GM12878 (cell line): ENCODE measurements around the gene AAMP. TPM values are rescaled to one million over a fixed set of nuclear protein-coding genes. Genes with fewer than 3 reads are reported as not detected.

ENCODE experiments used
- ATAC-seq: fragments of 200-7000 bp; cut with Tn5 transposase; 3 replicates; pipeline ENCODE4 v1.9.1; 2020; ENCODE audit warnings: mild to moderate bottlenecking, moderate library complexity
- Bru-seq: library from RNA; stranded (reverse); fragments of 400-500 nt; gene quantifications from one replicate; lab custom pipeline; 2021; lab: Mats Ljungman, UMichigan
- BruChase-seq, 2 experiments: library from RNA; stranded (reverse); fragments of 400-500 nt; gene quantifications; one replicate each; lab custom pipeline; 2021; lab: Mats Ljungman, UMichigan
- BruUV-seq: library from RNA; stranded (reverse); fragments of 400-500 nt; replicated peaks from 2 replicates; lab custom pipeline; 2021; lab: Mats Ljungman, UMichigan
- CTCF ChIA-PET: fragments of 300-600 bp; sonication (Branson Sonifier 250); formaldehyde crosslinking; extraction: SDS; loops from one replicate; lab custom pipeline; 2021; ENCODE audit warnings: inconsistent platforms; lab: Yijun Ruan, JAX
- POLR2A ChIA-PET: fragments of 350-600 bp; formaldehyde crosslinking; extraction: SDS; loops from one replicate; lab custom pipeline; 2021; ENCODE audit warnings: inconsistent platforms; lab: Charles Lee
- RAD21 ChIA-PET: fragments of 300-600 bp; sonication (Branson Sonifier 250); formaldehyde crosslinking; loops from one replicate; lab custom pipeline; 2023; ENCODE audit warnings: antibody characterized with exemption; ENCODE audit not compliant: unreplicated experiment; lab: Charles Lee
- SMC1A ChIA-PET: fragments of 300-600 bp; sonication (Branson Sonifier 250); formaldehyde crosslinking; loops from one replicate; lab custom pipeline; 2023; ENCODE audit not compliant: unreplicated experiment, uncharacterized antibody; lab: Charles Lee
- DNase-seq: peaks from one replicate; pipeline ENCODE4 v3.0.0-alpha.2; 2011; ENCODE audit warnings: low read depth, low spot score
- FAIRE-seq: peaks from 3 replicates; lab custom pipeline; 2011; peaks lifted over from hg19 to GRCh38; lab: Jason Lieb, UNC
- H2AFZ ChIP-seq: 2 replicates; pipeline ENCODE4 v1.6.0; 2011; ENCODE audit warnings: low read depth, low read length, control low read depth; ENCODE audit not compliant: control insufficient read depth
- H3K27ac ChIP-seq: 2 replicates; pipeline ENCODE4 v1.5.1; 2011; ENCODE audit warnings: control low read depth; ENCODE audit not compliant: control insufficient read depth, insufficient read depth
- H3K27me3 ChIP-seq, 2 experiments: replicated peaks in 1 of 2; 2 replicates each; pipeline versions ENCODE4 v1.6.0 to v1.6.1; 2011; ENCODE audit warnings: low read length in 1 of 2; ENCODE audit not compliant: control insufficient read depth in 2 of 2, insufficient read depth in 2 of 2
- H3K36me3 ChIP-seq, 2 experiments: 2 replicates each; pipeline ENCODE4 v1.5.1; 2011; ENCODE audit warnings: low read length in 1 of 2; ENCODE audit not compliant: control insufficient read depth in 2 of 2, insufficient read depth in 2 of 2
- H3K4me1 ChIP-seq: 2 replicates; pipeline ENCODE4 v1.6.1; 2011; ENCODE audit warnings: mild to moderate bottlenecking, low read length, moderate library complexity, mixed read lengths; ENCODE audit not compliant: control insufficient read depth, insufficient read depth
- H3K4me2 ChIP-seq: 2 replicates; pipeline ENCODE4 v1.6.0; 2011; ENCODE audit warnings: control low read depth; ENCODE audit not compliant: control insufficient read depth, insufficient read depth
- H3K4me3 ChIP-seq: fragments of 200-600 bp; sonication (generic); 2 replicates; pipeline ENCODE4 v1.5.1; 2016
- H3K79me2 ChIP-seq: 2 replicates; pipeline ENCODE4 v1.6.0; 2011; ENCODE audit warnings: low read length; ENCODE audit not compliant: control insufficient read depth, insufficient read depth
- H3K9ac ChIP-seq: 2 replicates; pipeline ENCODE4 v1.8.0; 2011; ENCODE audit warnings: low read length, control low read depth, mixed read lengths; ENCODE audit not compliant: control insufficient read depth, insufficient read depth
- H3K9me3 ChIP-seq: replicated peaks from 3 replicates; pipeline ENCODE4 v1.5.1; 2011; ENCODE audit warnings: mild to moderate bottlenecking, low read length; ENCODE audit not compliant: control insufficient read depth, insufficient read depth
- H4K20me1 ChIP-seq: 2 replicates; pipeline ENCODE4 v1.6.0; 2011; ENCODE audit not compliant: control insufficient read depth, insufficient read depth
- BACH1 ChIP-seq: fragments of 450-650 bp; IDR thresholded peaks from 2 replicates; pipeline ENCODE4 v1.6.1; 2017; ENCODE audit warnings: mild to moderate bottlenecking, borderline replicate concordance
- EGR1 ChIP-seq, 2 experiments: IDR thresholded peaks; 1 replicate in 1 of 2; 2 replicates in 1 of 2; pipeline ENCODE4 v1.6.1; 2011 to 2012; ENCODE audit warnings: low read depth in 2 of 2, low read length in 2 of 2, borderline replicate concordance in 1 of 2, mild to moderate bottlenecking in 1 of 2, moderate library complexity in 1 of 2
- GATAD2B ChIP-seq: fragments of 450-650 bp; conservative IDR thresholded peaks from 2 replicates; pipeline ENCODE4 v1.6.1; 2017; ENCODE audit warnings: low read depth, mild to moderate bottlenecking, moderate library complexity
- NFXL1 ChIP-seq: fragments of 450-650 bp; IDR thresholded peaks from 2 replicates; pipeline ENCODE4 v1.6.1; 2017; ENCODE audit warnings: antibody characterized with exemption, mild to moderate bottlenecking, borderline replicate concordance
- POU2F2 ChIP-seq: IDR thresholded peaks from 3 replicates; pipeline ENCODE4 v1.6.1; 2011; ENCODE audit warnings: low read depth, mild to moderate bottlenecking, low read length, borderline replicate concordance
- SMC3 ChIP-seq: IDR thresholded peaks from 2 replicates; pipeline ENCODE4 v1.6.1; 2011; ENCODE audit warnings: low read length, improper control_type of control experiment, borderline replicate concordance
- SREBF2 ChIP-seq: IDR thresholded peaks from 2 replicates; pipeline ENCODE4 v1.6.1; 2012; ENCODE audit warnings: mild to moderate bottlenecking, low read length
- YBX1 ChIP-seq: fragments of 450-650 bp; IDR thresholded peaks from 2 replicates; pipeline ENCODE4 v1.6.1; 2016; ENCODE audit warnings: antibody characterized with exemption
- WGBS: methylation state at CpG from one replicate; pipeline ENCODE4 v1.1.6; 2016; ENCODE audit warnings: low lambda C conversion rate; ENCODE audit not compliant: insufficient replicate concordance, insufficient coverage; ENCODE audit errors: missing lambda C conversion rate; 5-methylcytosine and 5-hydroxymethylcytosine counted together
- in situ Hi-C: fragments of 300-500 bp; cut with MboI; formaldehyde crosslinking; loops from 9 replicates; pipeline ENCODE4 v1.14.3; 2018; ENCODE audit warnings: mixed read lengths
- intact Hi-C: fragments of 100-400 bp; cut with micrococcal nuclease; formaldehyde crosslinking; loops from one replicate; pipeline ENCODE4 v1.14.2; 2022; ENCODE audit not compliant: unreplicated experiment
- long read RNA-seq, 2 experiments: library from polyadenylated mRNA; unstranded; transcript quantifications; one replicate each; pipeline ENCODE4 v2.0.0, GENCODE V29; 2019 to 2020
- polyA minus RNA-seq, 3 experiments: library from RNA; depleted of rRNA, polyadenylated mRNA; stranded (reverse); fragments of >200 nt; gene quantifications; 2 replicates each; pipeline ENCODE4 v1.2.3, GENCODE V29; 2011
- polyA plus RNA-seq, 11 experiments: library from polyadenylated mRNA; depleted of rRNA in 4 of 11; unstranded in 6 of 11; stranded (reverse) in 5 of 11; fragments of >200 nt; fragmentation: Nextera tagmentation in 4 of 11; fragmentation: Illumina TruSeq in 1 of 11; extraction: Ambion mirVana in 4 of 11; extraction: Trizol in 1 of 11; gene quantifications; 1 replicate in 1 of 11; 2 replicates in 10 of 11; pipeline versions ENCODE4 v1.2.1 to v1.2.3, GENCODE V29; 2011 to 2016; ENCODE audit warnings: inconsistent platforms in 2 of 11, missing spikeins in 2 of 11, low read depth in 1 of 11
- total RNA-seq, 4 experiments: library from RNA; depleted of rRNA in 3 of 4; stranded (reverse); fragments of >200 nt in 3 of 4; fragmentation: Illumina TruSeq in 1 of 4; extraction: Trizol in 1 of 4; gene quantifications; 2 replicates each; pipeline versions ENCODE4 v1.2.1 to v1.2.3, GENCODE V29; 2013 to 2021
- TF ChIP-seq, protein P1 (sequence below): fragments of 450-650 bp; IDR thresholded peaks from 2 replicates; pipeline ENCODE4 v1.6.1; 2017; ENCODE audit warnings: low read depth, mild to moderate bottlenecking, moderate library complexity
- TF ChIP-seq, protein P2 (sequence below): fragments of 450-650 bp; IDR thresholded peaks from 2 replicates; pipeline ENCODE4 v1.6.1; 2017; ENCODE audit warnings: mild to moderate bottlenecking, low read depth, inconsistent platforms; ENCODE audit not compliant: poor library complexity, severe bottlenecking

The AAMP gene, protein sequence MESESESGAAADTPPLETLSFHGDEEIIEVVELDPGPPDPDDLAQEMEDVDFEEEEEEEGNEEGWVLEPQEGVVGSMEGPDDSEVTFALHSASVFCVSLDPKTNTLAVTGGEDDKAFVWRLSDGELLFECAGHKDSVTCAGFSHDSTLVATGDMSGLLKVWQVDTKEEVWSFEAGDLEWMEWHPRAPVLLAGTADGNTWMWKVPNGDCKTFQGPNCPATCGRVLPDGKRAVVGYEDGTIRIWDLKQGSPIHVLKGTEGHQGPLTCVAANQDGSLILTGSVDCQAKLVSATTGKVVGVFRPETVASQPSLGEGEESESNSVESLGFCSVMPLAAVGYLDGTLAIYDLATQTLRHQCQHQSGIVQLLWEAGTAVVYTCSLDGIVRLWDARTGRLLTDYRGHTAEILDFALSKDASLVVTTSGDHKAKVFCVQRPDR
- 31.5 and 34.1 TPM in 2 replicates for total RNA-seq (2013; cell fraction: nucleolus; rRNA removed)
- total RNA-seq (2014; rRNA removed) (97.1 and 114 TPM in 2 replicates), total RNA-seq (2014; rRNA removed; fragmentation: Illumina TruSeq; extraction: Trizol) (70.6 and 71.7 TPM in 2 replicates), total RNA-seq (2021) (64.8 and 66.3 TPM in 2 replicates), polyA plus RNA-seq (2011; rRNA removed) (33.2 and 50.7 TPM in 2 replicates), polyA plus RNA-seq (2014; fragmentation: Illumina TruSeq; extraction: Trizol) (49.8 and 93.1 TPM in 2 replicates), polyA plus RNA-seq (2014; fragmentation: Nextera tagmentation; extraction: Ambion mirVana) (1 to 10 TPM; 4.4 to 5.5 TPM), polyA plus RNA-seq (2014; rRNA removed) (95.4 and 104 TPM in 2 replicates), polyA plus RNA-seq (2016; fragmentation: Nextera tagmentation; extraction: Ambion mirVana) (100 to 1,000 TPM; 118 to 140 TPM), polyA minus RNA-seq (2011; rRNA and poly(A)+ RNA removed) (40.1 and 64.8 TPM in 2 replicates), Bru-seq, nascent RNA (percentile 82 among the genes with signal in this experiment), BruChase-seq, experiment 1, labeled RNA remaining after a 6-hour chase (percentile 97 among the genes with signal in this experiment), BruChase-seq, experiment 2, labeled RNA remaining after a 2-hour chase (percentile 93 among the genes with signal in this experiment)
- 28.2 TPM for polyA plus RNA-seq (2011; ENCODE audit: low read depth)
- 74.8 and 117 TPM in 2 replicates for polyA plus RNA-seq (2011; cell fraction: cytosol; rRNA removed)
- polyA plus RNA-seq (2011; cell fraction: nucleus; rRNA removed): 96.5 and 123 TPM in 2 replicates
- 54.1 and 62.5 TPM in 2 replicates for polyA plus RNA-seq (2012)
- polyA minus RNA-seq (2011; cell fraction: cytosol; rRNA and poly(A)+ RNA removed): 18.0 and 22.5 TPM in 2 replicates
- polyA minus RNA-seq (2011; cell fraction: nucleus; rRNA and poly(A)+ RNA removed): 23.2 and 29.2 TPM in 2 replicates
- long read RNA-seq, experiment 1, transcript AAMP-202 (10 exons, 1,761 nt): minor isoform, 5 of 200 reads
- long read RNA-seq, experiment 1, transcript AAMP-201 (11 exons, 1,886 nt): major isoform, 145 of 200 reads
- long read RNA-seq, experiment 1, transcript AAMP-204 (11 exons, 1,804 nt): minor isoform, 30 of 200 reads
- long read RNA-seq, experiment 1, partial matches to known transcripts: 6 of 200 reads
- long read RNA-seq, experiment 1, other reads (novel, unspliced or antisense): 13 of 200 reads
- long read RNA-seq, experiment 2, transcript AAMP-204 (11 exons, 1,804 nt): minor isoform, 50 of 369 reads
- long read RNA-seq, experiment 2, transcript AAMP-201 (11 exons, 1,886 nt): major isoform, 280 of 369 reads
- long read RNA-seq, experiment 2, partial matches to known transcripts: 7 of 369 reads
- long read RNA-seq, experiment 2, other reads (novel, unspliced or antisense): 28 of 369 reads

DNA sequence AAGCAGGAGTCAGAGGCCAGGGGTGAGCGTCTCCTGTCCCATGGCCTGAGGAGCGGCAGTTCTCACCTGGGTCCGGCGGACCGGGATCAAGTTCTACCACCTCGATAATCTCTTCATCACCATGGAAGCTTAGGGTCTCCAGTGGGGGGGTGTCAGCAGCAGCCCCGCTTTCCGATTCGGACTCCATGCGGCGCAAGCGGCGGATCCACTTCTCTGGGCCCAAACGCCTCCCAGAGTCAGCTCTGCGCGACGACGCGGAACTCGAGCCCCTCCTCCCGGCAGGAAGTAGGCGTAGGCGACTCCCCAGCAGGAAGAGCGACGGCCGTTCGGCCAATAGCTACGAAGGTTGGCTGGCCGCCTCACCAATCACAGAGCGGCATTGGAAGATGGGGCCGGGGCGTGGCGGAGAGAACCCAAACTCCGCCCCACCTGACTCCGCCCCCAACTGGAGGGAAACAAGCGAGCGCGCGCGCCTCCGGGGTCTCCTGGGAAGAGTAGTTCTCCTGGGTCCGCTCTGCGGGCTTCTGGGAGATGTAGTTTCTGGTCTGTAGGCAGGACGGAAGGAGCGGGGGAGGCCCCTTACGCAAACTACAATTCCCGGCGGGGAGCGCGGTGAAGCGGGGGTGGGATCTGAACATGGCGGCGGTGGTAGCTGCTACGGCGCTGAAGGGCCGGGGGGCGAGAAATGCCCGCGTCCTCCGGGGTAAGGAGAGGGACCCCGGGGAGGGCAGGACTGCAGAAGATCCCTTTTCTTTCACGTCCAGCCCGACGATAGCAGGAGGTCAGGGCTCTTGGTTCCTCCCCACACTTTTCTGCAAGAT lies at the start of gene AAMP, which contains the start of gene PNKD:
AAMP (minus strand) TSS at position 238 of the 821 bp plus-strand sequence; CDS start at position 187, 51 bp downstream.
PNKD (plus strand) TSS at position 620 of the 821 bp plus-strand sequence; CDS start at position 637, 17 bp downstream.
- H3K4me3 ChIP-seq: peak within 1 kb of the TSS; percentile 90
- H2AFZ ChIP-seq: peak within 1 kb of the TSS; percentile 82
- FAIRE-seq (peak; percentile 98), DNase-seq (peak; percentile 96), ATAC-seq (peak; percentile 92)
- no peaks in the 10 kb centered on the region for H3K27me3 ChIP-seq
- ChIA-PET SMC1A (interaction anchor here (0.8 to 7.6 kb wide), 10 partner anchors 18 to 139 kb away, joined by 3 to 194 read pairs (median 4); partner anchors contain the start of genes CATIP and TMBIM1), POLR2A (interaction anchor here (0.6 to 6.8 kb wide), 13 partner anchors 12 to 127 kb away, joined by 3 to 84 read pairs (median 5); partner anchors contain the start of gene ARPC2), CTCF (interaction anchor here (0.6 to 7.0 kb wide), 17 partner anchors 10 to 982 kb away, joined by 3 to 154 read pairs (median 6); partner anchors contain the start of genes ARPC2, CATIP, GPBAR1 and RNF25), RAD21 (interaction anchor here (0.7 to 7.3 kb wide), 18 partner anchors 9 to 417 kb away, joined by 3 to 141 read pairs (median 4); partner anchors contain the start of genes BCS1L, CTDSP1, TMBIM1 and ZNF142)
- BruUV-seq: no TSS peak
- 1% methylated on average over 62 of the region's 64 CpGs for WGBS
- H3K4me1 ChIP-seq: peaks cover 18% of the 10 kb centered on the region
- H3K79me2 ChIP-seq: peaks cover 19% of the 10 kb centered on the region
- H3K4me2 ChIP-seq: peak within 1 kb of the TSS; percentile 90
- peak within 1 kb of the TSS; percentile 81 for H3K9ac ChIP-seq
- H3K27ac ChIP-seq: peak within 1 kb of the TSS; percentile 74
- no peaks in the 10 kb centered on the region for H3K9me3 ChIP-seq
- no peaks in the 10 kb centered on the region for H4K20me1 ChIP-seq
- peaks cover 18 to 20% of the 10 kb centered on the region in 2 experiments for H3K36me3 ChIP-seq
- in situ Hi-C loops: no loop called here
- intact Hi-C loops: loop anchor here (1.0 to 5.0 kb wide), 3 partner anchors 83 to 297 kb away; partner anchors contain the start of genes CNOT9 and USP37
- TF ChIP-seq BACH1: peak; percentile 51; the same call in 1 of the 2 replicates
- no peak for TF ChIP-seq NFXL1
- TF ChIP-seq SREBF2: no peak
- TF ChIP-seq SMC3: peak; percentile 18; the same call in 1 of the 2 replicates
- peak; percentile 59; the same call in 2 of the 3 replicates for TF ChIP-seq POU2F2
- no peak for TF ChIP-seq YBX1
- peak in 1 of 2 experiments; percentile 99; a peak in 2 of 3 replicates for TF ChIP-seq EGR1 (IDR thresholded peaks at IDR 0.05; ENCODE audit: borderline replicate concordance in 1 of 2, low read depth in 2 of 2, low read length in 2 of 2)
- TF ChIP-seq, protein P1, sequence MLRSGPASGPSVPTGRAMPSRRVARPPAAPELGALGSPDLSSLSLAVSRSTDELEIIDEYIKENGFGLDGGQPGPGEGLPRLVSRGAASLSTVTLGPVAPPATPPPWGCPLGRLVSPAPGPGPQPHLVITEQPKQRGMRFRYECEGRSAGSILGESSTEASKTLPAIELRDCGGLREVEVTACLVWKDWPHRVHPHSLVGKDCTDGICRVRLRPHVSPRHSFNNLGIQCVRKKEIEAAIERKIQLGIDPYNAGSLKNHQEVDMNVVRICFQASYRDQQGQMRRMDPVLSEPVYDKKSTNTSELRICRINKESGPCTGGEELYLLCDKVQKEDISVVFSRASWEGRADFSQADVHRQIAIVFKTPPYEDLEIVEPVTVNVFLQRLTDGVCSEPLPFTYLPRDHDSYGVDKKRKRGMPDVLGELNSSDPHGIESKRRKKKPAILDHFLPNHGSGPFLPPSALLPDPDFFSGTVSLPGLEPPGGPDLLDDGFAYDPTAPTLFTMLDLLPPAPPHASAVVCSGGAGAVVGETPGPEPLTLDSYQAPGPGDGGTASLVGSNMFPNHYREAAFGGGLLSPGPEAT: peak; percentile 53
- peak; percentile 67 for TF ChIP-seq GATAD2B
- TF ChIP-seq, protein P2, sequence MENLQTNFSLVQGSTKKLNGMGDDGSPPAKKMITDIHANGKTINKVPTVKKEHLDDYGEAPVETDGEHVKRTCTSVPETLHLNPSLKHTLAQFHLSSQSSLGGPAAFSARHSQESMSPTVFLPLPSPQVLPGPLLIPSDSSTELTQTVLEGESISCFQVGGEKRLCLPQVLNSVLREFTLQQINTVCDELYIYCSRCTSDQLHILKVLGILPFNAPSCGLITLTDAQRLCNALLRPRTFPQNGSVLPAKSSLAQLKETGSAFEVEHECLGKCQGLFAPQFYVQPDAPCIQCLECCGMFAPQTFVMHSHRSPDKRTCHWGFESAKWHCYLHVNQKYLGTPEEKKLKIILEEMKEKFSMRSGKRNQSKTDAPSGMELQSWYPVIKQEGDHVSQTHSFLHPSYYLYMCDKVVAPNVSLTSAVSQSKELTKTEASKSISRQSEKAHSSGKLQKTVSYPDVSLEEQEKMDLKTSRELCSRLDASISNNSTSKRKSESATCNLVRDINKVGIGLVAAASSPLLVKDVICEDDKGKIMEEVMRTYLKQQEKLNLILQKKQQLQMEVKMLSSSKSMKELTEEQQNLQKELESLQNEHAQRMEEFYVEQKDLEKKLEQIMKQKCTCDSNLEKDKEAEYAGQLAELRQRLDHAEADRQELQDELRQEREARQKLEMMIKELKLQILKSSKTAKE: peak; percentile 35
